Effector CD4-positive, alpha-beta T cell (primary cell): ENCODE data around the gene SLC6A7.
"Not testable (repeated sequence)": the region's sequence is repeated elsewhere in the genome, so short reads cannot be mapped to it uniquely, and the experiment has no call there.

Source experiments
- DNase-seq: peaks from one replicate; pipeline ENCODE4 v3.0.0-alpha.2; 2020

SLC6A7 gene

GRCh38 chr5:150245111-150245789 lies 55.4 kb downstream of the SLC6A7 start:
- DNase-seq: no peak

GRCh38 chr5:150245808-150246207 lies 55.9 kb downstream of the SLC6A7 start:
- no peak for DNase-seq

GRCh38 chr5:150246429-150246828 lies 56.6 kb downstream of the SLC6A7 start:
- no peak for DNase-seq

GRCh38 chr5:150246835-150247234 lies 57.0 kb downstream of the SLC6A7 start:
- no peak for DNase-seq

- DNase-seq: no peak
These were observed 57.9 kb downstream of the SLC6A7 start for GRCh38 chr5:150247726-150248125.

GRCh38 chr5:150248493-150248892 lies 58.6 kb downstream of the SLC6A7 start:
- DNase-seq: not testable (repeated sequence)

GRCh38 chr5:150248946-150249345 lies 59.1 kb downstream of the SLC6A7 start:
- DNase-seq: no peak

- no peak for DNase-seq
These were observed 59.9 kb downstream of the SLC6A7 start for GRCh38 chr5:150249744-150250143.

GRCh38 chr5:150251504-150251903 lies 61.6 kb downstream of the SLC6A7 start:
- DNase-seq: no peak

- no peak for DNase-seq
These were observed 62.6 kb downstream of the SLC6A7 start for GRCh38 chr5:150252489-150252888.

GRCh38 chr5:150253416-150254208 lies 63.8 kb downstream of the SLC6A7 start:
- no peak for DNase-seq

- DNase-seq: no peak
These were observed 64.5 kb downstream of the SLC6A7 start for GRCh38 chr5:150254363-150254762.

GRCh38 chr5:150254774-150255173 lies 64.9 kb downstream of the SLC6A7 start:
- DNase-seq: no peak

- no peak for DNase-seq
These were observed 66.0 kb downstream of the SLC6A7 start for GRCh38 chr5:150255659-150256409.

GRCh38 chr5:150256410-150257064 lies 66.7 kb downstream of the SLC6A7 start:
- DNase-seq: no peak

GRCh38 chr5:150257424-150257823 lies 67.6 kb downstream of the SLC6A7 start:
- DNase-seq: no peak

- no peak for DNase-seq
These were observed 68.3 kb downstream of the SLC6A7 start for GRCh38 chr5:150258130-150258529.
